ENCODE data around the gene IBA57.

GRCh38 chr1:228120857-228121489 lies 44.6 kb upstream of the IBA57 start:
- TF ChIP-seq, protein P1, sequence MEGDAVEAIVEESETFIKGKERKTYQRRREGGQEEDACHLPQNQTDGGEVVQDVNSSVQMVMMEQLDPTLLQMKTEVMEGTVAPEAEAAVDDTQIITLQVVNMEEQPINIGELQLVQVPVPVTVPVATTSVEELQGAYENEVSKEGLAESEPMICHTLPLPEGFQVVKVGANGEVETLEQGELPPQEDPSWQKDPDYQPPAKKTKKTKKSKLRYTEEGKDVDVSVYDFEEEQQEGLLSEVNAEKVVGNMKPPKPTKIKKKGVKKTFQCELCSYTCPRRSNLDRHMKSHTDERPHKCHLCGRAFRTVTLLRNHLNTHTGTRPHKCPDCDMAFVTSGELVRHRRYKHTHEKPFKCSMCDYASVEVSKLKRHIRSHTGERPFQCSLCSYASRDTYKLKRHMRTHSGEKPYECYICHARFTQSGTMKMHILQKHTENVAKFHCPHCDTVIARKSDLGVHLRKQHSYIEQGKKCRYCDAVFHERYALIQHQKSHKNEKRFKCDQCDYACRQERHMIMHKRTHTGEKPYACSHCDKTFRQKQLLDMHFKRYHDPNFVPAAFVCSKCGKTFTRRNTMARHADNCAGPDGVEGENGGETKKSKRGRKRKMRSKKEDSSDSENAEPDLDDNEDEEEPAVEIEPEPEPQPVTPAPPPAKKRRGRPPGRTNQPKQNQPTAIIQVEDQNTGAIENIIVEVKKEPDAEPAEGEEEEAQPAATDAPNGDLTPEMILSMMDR (IDR thresholded peaks at IDR 0.05; ENCODE audit: poor library complexity): no peak
- no peak for TF ChIP-seq EZH2phosphoT487 (IDR thresholded peaks at IDR 0.05; ENCODE audit: low read depth, severe bottlenecking, unreplicated experiment)
